Fibroblast of mammary gland (primary cell): Measurements from ENCODE around the gene QRFP.

Experiments used
- DNase-seq: peaks from one replicate; pipeline ENCODE4 v3.0.0-alpha.2; 2010; ENCODE audit warnings: low read depth
- H3K4me3 ChIP-seq: 2 replicates; pipeline ENCODE4 v1.5.1; 2011; ENCODE audit warnings: low read depth, mild to moderate bottlenecking, low read length, moderate library complexity; ENCODE audit not compliant: control insufficient read depth
- CTCF ChIP-seq: conservative IDR thresholded peaks from 2 replicates; pipeline ENCODE4 v1.5.1; 2011; ENCODE audit warnings: low read depth, low read length, inconsistent platforms; ENCODE audit not compliant: control insufficient read depth, insufficient read depth

The QRFP gene

GRCh38 chr9:130942084-130942483 is 45.5 kb upstream of the QRFP start:
- H3K4me3 ChIP-seq = no peak overlapping the region
- no peak for DNase-seq
- TF ChIP-seq CTCF = no peak

- no peak overlapping the region for H3K4me3 ChIP-seq
- peak; percentile 22 for DNase-seq
- peak; percentile 65 for TF ChIP-seq CTCF
Measured at GRCh38 chr9:130940693-130941576, 44.3 kb upstream of the QRFP start.

- no peak overlapping the region for H3K4me3 ChIP-seq
- no peak for TF ChIP-seq CTCF
- DNase-seq = no peak
Measured at GRCh38 chr9:130940027-130940549, 43.5 kb upstream of the QRFP start.

- no peak for TF ChIP-seq CTCF
- H3K4me3 ChIP-seq = peak overlapping the region; percentile 40
- DNase-seq = no peak
Measured at GRCh38 chr9:130939405-130940026, 42.9 kb upstream of the QRFP start.

- peak within 1 kb of the TSS; percentile 40 for H3K4me3 ChIP-seq
- DNase-seq = peak; percentile 24
- TF ChIP-seq CTCF = no peak
Measured at GRCh38 chr9:130938652-130939404, 42.2 kb upstream of the QRFP start, which contains the start of gene FIBCD1. FIBCD1 (minus strand) TSS chr9:130939247; CDS start chr9:130938607, 640 bp downstream.

GRCh38 chr9:130938184-130938651 is 41.6 kb upstream of the QRFP start:
- TF ChIP-seq CTCF = no peak
- DNase-seq = no peak
- H3K4me3 ChIP-seq = no peak overlapping the region
